BE2C (cell line): Measurements from ENCODE around the gene RBM33.
"Not testable (repeated sequence)": the region's sequence is repeated elsewhere in the genome, so short reads cannot be mapped to it uniquely, and the experiment has no call there.

Source experiments
- DNase-seq: peaks from one replicate; pipeline ENCODE4 v3.0.0-alpha.2; 2020
- H3K27me3 ChIP-seq: fragments of 250-450 bp; sonication (Bioruptor Pico); 2 replicates; pipeline ENCODE4 v1.5.1; 2020; ENCODE audit warnings: mild to moderate bottlenecking
- H3K36me3 ChIP-seq: fragments of 250-450 bp; sonication (Bioruptor Pico); 2 replicates; pipeline ENCODE4 v1.5.1; 2020; ENCODE audit warnings: mild to moderate bottlenecking
- H3K4me1 ChIP-seq: fragments of 250-450 bp; sonication (Bioruptor Pico); 2 replicates; pipeline ENCODE4 v1.5.1; 2020
- H3K4me3 ChIP-seq: 2 replicates; pipeline ENCODE4 v1.5.1; 2011; ENCODE audit warnings: low read depth, low read length
- H3K9me3 ChIP-seq: fragments of 250-450 bp; sonication (Bioruptor Pico); 2 replicates; pipeline ENCODE4 v1.5.1; 2020
- CTCF ChIP-seq: IDR thresholded peaks from 2 replicates; pipeline ENCODE4 v1.5.1; 2012; ENCODE audit warnings: mild to moderate bottlenecking, low read depth, low read length

RBM33 gene

GRCh38 chr7:155610633-155611193, 33.7 kb upstream of the RBM33 start:
- no peak for DNase-seq
- Histone ChIP-seq H3K27me3 (peaks cover 6% of the 10 kb centered on the region; the same call in 1 of the 2 replicates), H3K4me1 (no peaks in the 10 kb centered on the region), H3K36me3 (no peaks in the 10 kb centered on the region), H3K4me3 (no peak overlapping the region), H3K9me3 (no peaks in the 10 kb centered on the region)
- no peak for TF ChIP-seq CTCF

GRCh38 chr7:155611808-155612447, 32.5 kb upstream of the RBM33 start:
- H3K27me3 ChIP-seq, result peaks cover 6% of the 10 kb centered on the region; the same call in 1 of the 2 replicates

GRCh38 chr7:155612658-155613057, 31.8 kb upstream of the RBM33 start:
- Histone ChIP-seq H3K4me3 (no peak overlapping the region), H3K36me3 (no peaks in the 10 kb centered on the region), H3K27me3 (peaks cover 6% of the 10 kb centered on the region; the same call in 1 of the 2 replicates), H3K9me3 (no peaks in the 10 kb centered on the region), H3K4me1 (no peaks in the 10 kb centered on the region)
- DNase-seq, result no peak
- TF ChIP-seq CTCF, result no peak

More at GRCh38 chr7:155611808-155612447, 32.5 kb upstream of the RBM33 start:
- no peak overlapping the region for H3K4me3 ChIP-seq
- no peak for DNase-seq
- TF ChIP-seq CTCF, result no peak
- H3K4me1 ChIP-seq, result no peaks in the 10 kb centered on the region
- no peaks in the 10 kb centered on the region for H3K36me3 ChIP-seq
- H3K9me3 ChIP-seq, result no peaks in the 10 kb centered on the region

GRCh38 chr7:155615085-155615484, 29.4 kb upstream of the RBM33 start:
- H3K36me3 ChIP-seq, H3K9me3 ChIP-seq, H3K4me1 ChIP-seq, H3K4me3 ChIP-seq, DNase-seq: not testable (repeated sequence)
- H3K27me3 ChIP-seq, result peaks cover 19% of the 10 kb centered on the region

- Histone ChIP-seq H3K36me3 (no peaks in the 10 kb centered on the region), H3K4me3 (no peak overlapping the region), H3K27me3 (peaks cover 24% of the 10 kb centered on the region), H3K9me3 (no peaks in the 10 kb centered on the region), H3K4me1 (no peaks in the 10 kb centered on the region)
- no peak for DNase-seq
- no peak for TF ChIP-seq CTCF
Observed at GRCh38 chr7:155618708-155619633, 25.5 kb upstream of the RBM33 start.

GRCh38 chr7:155619634-155620271, 24.7 kb upstream of the RBM33 start:
- Histone ChIP-seq H3K27me3 (peaks cover 28% of the 10 kb centered on the region), H3K4me3 (no peak overlapping the region), H3K9me3 (no peaks in the 10 kb centered on the region), H3K36me3 (no peaks in the 10 kb centered on the region), H3K4me1 (no peaks in the 10 kb centered on the region)
- no peak for DNase-seq
- TF ChIP-seq CTCF, result no peak
